ENCODE results near the gene SCAF1. TPM values are rescaled to one million over a fixed set of nuclear protein-coding genes. Genes with fewer than 3 reads are reported as not detected.

Gene SCAF1
- total and polyA plus RNA-seq, 2 donors (not counting 1 experiment from before 2014, with no cell fraction given), result 17.1 to 68.3 TPM

DNA sequence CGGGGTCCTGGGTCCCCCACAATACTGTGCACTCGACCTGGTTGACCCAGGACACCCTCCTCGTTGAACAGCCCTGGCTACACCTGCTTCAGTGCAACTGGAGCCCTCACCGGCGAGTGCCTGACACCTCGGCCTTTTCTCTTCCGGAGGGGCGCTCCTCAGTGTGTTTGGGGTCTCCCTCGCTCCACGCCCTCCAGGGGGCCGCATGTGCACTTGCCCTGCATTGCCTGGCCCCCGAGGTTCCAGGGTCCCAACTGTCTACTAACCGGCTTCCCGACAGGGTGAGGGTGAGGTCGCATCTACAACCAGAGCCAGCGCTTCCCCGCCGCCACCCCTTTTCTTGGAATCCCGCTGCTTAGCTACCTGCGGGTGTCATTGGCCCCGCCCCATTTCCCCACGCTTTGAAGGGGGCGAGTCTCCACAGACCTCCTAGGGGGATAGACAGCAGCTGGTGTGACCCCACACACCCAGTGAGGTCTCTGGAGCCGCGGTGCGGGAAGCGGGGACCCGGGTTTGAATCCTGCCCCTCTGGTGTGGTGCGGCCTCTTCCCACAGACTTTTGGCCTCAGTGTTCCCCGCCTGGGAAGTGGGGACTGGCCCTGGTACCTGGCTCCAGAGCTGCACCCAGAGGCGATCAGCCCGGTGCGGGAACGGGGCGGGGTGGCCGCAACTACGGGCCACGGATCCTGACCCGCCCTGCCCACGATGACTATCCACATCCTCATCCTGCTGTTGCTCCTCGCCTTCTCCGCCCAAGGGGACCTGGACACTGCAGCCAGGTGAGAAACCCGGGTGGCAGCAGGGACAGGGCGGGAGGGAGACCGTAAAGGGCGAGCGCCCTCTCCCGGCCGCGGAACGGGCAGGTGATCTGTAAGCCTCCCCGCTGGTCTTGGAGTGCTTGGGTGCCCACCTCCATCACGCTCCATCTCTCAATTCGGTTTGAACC lies 47.4 kb downstream of the SCAF1 start, which contains the start of gene ADM5:
ADM5 (plus strand) TSS at position 462 of the 946 bp plus-strand sequence; CDS start at position 706, 244 bp downstream.
- intact Hi-C loops (cut with micrococcal nuclease), result no loop called here
- DNase-seq, result peak; percentile 63

More for the DNA sequence above, 47.4 kb downstream of the SCAF1 start, which contains the start of gene ADM5:
- Histone ChIP-seq H3K79me2 (ENCODE audit: control insufficient read depth, insufficient read depth, low read length) (no peaks in the 10 kb centered on the region), H3K4me1 (ENCODE audit: control insufficient read depth in 2 of 2, insufficient read depth in 2 of 2, low read length in 2 of 2) (peaks cover 25% of the 10 kb centered on the region in 2 donors), H3K4me2 (replicated peaks; ENCODE audit: low read depth, low read length, poor library complexity, severe bottlenecking) (peak within 1 kb of the TSS; percentile 87), H2AFZ (ENCODE audit: insufficient read depth, low read depth, low read length, poor library complexity, severe bottlenecking) (peak within 1 kb of the TSS; percentile 76), H3K9me3 (ENCODE audit: control extremely low read depth in 1 of 3, control insufficient read depth in 2 of 3, insufficient read depth in 1 of 3, low read length in 2 of 3) (peaks cover 0 to 8% (median 0%) of the 10 kb centered on the region in 3 donors), H3K9ac (ENCODE audit: low read length) (peak within 1 kb of the TSS; percentile 62), H3K4me3 (ENCODE audit: control extremely low read depth in 1 of 5, extremely low read depth in 1 of 5, insufficient read depth in 1 of 5, low read depth in 2 of 5, low read length in 4 of 5) (peak within 1 kb of the TSS in 4 of 5 experiments; percentile 42 to 58 (median 46)), H3K36me3 (replicated peaks in 1 of 2; ENCODE audit: control extremely low read depth in 1 of 2, control insufficient read depth in 1 of 2, extremely low read depth in 1 of 2, insufficient read depth in 2 of 2, low read length in 1 of 2) (peaks cover 0 to 33% of the 10 kb centered on the region in 2 experiments), H3K27ac (ENCODE audit: low read length in 2 of 2) (no peak within 1 kb of the TSS), H3K27me3 (replicated peaks in 1 of 4; ENCODE audit: control extremely low read depth in 1 of 4, control insufficient read depth in 3 of 4, insufficient read depth in 4 of 4, low read length in 3 of 4) (peaks cover 0 to 33% (median 14%) of the 10 kb centered on the region in 4 experiments), H4K20me1 (ENCODE audit: control insufficient read depth, insufficient read depth, low read length, poor library complexity, severe bottlenecking) (peaks cover 41% of the 10 kb centered on the region)
- Mint-ChIP-seq H3K9me3 (ENCODE audit: insufficient read depth) (no peaks in the 10 kb centered on the region), H3K4me1 (peaks cover 22% of the 10 kb centered on the region), H3K27me3 (peaks cover 31% of the 10 kb centered on the region), H3K4me3 (peak within 1 kb of the TSS; percentile 89), H3K27ac (peak within 1 kb of the TSS; percentile 70)
- ChIA-PET CTCF (interaction anchor here (1.1 to 1.7 kb wide), 3 partner anchors 8 to 14 kb away, joined by 3 to 6 read pairs (median 4); no protein-coding TSS in a partner anchor), POLR2A (no interaction called here)
- peak; percentile 56 for ATAC-seq (ENCODE audit: low read depth)
- TF ChIP-seq CTCF (IDR thresholded peaks at IDR 0.05) (peak; percentile 63), EZH2 (IDR thresholded peaks at IDR 0.05; ENCODE audit: borderline replicate concordance, insufficient read depth, low read depth, low read length, poor library complexity, severe bottlenecking) (no peak)
- WGBS (ENCODE audit: insufficient coverage), result 47% methylated on average over 54 of the region's 54 CpGs
